ENCODE results near the gene LGI1.
"Not testable (repeated sequence)": the region's sequence is repeated elsewhere in the genome, so short reads cannot be mapped to it uniquely, and the experiment has no call there.

Gene LGI1

DNA sequence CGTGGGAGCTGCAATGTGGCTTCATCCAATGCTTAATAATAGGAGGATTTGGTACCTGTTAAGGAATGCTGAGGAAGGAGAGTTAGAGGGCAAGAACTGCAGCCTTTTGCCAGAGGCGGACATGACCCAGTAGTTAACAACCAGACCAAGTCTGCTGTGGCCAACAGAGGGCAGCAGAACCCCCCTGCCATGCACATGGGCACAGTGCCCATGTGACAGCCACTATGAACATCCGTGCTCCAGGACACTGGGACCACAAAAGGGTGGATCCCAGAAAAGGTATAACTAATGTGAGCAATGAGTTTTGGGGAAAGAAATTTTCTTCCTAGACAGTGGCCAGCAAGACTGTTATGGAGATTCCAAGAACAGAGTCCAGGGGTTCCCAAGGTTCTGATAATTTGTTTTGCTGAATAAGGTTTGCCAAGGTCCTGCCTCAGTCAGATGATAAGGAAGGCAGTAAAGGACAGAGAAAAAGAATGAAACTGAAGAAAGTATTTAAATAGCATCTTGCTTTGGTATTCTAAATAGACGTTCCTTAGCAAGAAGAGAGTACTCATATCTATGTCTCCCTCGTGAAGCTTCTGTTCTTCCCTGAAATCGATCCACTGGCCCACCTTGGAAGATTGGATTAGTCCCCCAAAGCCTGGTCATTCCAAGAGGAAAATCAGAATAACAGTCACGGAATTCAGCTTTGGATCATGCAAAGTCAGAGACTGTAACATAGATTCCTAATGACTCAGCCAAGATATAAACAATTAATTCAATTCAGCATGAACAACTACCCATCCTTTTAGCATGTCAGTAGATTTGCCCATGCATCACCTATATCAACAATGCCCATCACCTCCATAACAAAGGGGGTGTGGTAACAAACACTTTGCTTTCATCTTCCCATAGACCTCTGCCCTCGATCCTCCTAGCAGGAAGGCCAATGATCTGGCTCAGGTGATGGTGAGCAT lies 56.0 kb downstream of the LGI1 start:
- peak; percentile 30 for DNase-seq

DNA sequence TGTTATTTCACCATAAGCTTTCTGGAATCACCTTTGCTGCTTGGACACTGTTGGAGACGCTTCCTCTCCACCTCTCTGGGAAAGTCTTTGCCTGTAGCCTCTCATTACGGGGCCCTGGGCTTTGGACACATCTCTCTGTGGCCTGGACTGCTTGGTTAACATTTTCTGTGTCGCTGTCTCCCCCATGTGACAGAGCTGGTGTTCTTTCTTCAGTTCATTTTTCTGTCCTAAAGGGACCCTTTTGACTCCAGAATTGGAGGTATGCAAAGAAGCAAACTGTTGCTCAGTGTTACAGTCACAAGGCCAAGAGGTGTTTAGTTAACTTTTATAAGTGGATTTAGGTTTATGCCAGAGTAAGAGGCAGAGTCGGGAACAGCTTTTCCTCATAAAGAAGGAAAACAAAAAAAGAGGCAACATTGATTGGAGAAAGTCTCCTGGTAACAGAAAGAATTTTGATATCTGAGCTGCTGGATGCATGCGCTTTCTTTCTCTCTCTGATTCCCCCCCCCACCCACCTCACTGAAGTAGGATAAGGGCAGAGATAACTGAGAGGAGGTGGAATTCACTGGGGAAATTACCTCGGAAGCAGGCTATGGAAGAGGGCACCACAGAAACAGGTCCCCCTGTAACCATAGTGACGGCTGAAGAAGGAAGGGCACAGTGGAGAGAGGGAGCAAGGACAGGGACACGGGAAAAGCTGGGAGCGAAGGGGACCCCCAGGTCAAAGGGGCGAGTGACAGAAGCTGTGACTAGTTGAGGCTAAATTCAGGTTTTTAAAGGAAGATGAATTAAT lies 57.8 kb downstream of the LGI1 start:
- DNase-seq = peak; percentile 17

DNA sequence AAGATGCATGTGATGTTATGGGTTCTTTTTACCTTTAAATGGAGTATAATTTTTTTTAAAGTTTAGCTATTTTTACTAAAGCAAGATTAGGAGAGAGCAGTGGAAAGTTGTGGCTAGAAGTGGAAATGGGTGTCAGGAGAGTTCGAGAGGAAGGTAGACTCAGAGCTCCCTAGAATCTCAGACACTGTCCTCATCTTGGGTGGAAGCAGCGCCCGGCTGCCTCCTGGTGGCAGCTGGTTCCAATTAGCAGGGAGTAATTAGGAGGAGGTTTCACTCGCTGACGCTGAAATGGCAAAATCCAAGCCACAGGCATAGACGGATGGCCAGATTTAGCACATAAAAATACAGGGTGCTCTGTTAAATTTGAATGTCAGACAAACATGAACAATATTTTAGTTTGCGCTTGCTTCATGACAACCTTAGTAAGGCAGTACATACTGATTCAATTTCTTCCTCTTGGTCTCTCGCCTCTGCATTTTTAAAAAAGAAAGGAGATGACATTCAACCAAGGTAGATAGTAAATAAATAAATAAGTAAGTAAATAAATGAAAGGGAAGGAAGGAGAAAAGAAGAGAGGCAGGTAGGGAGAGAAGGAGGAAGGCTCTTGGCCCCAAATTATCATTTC lies 58.5 kb downstream of the LGI1 start:
- peak; percentile 73 for DNase-seq

DNA sequence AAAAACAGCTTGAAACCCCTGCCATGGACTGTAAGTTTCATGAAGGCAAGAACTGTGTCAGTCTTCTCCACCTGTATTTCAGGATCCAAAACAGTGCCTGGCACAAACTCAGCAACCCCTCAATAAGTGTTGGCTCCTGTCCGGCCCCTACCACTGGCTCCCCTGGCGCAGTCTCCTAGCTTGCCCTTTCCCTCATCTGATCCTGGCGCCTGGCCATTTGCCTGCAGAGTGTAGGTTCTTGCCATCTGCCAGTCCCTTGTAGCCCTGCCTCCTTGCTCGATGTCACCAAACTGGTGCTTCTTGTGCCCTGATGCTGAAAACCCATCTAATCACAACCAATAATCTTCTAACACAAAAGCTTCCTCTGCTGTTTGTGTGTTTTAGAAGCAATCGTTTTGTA lies 60.4 kb downstream of the LGI1 start:
- no peak for DNase-seq

DNA sequence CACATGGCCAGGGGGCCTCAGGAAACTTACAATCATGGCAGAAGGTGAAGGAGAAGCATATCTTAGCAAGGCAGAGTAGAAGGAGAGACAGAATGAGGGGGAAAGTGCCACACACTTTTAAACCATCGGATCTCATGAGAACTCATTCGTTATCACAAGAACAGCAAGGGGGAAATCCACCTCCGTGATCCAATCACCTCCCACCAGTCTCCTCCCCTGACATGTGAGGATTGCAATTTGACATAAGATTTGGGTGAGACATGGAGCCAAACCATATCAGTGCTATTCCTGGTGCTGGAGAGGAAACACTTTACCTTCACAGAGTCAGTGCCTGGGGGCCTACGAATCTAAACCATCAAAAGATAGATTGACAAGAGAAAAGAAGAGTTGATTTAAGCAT lies 61.8 kb downstream of the LGI1 start:
- DNase-seq = no peak

DNA sequence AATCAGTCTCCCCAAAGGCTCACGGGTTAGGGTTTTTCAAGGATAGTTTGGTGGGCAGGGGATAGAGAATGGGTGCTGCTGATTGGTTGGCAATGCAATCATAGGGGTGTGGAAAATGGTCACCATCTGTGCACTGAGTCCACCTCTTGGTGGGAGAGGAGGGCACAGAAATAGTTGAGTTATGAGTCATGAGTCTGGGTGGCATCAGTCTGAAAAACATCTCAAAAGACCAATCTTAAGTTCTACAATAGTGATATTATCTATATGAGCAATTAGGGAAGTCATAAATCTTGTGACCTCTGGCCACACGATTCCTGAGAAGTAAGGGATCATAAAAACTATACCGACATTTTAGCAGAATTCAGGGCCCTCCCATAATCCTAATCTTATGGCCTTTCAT lies 62.7 kb downstream of the LGI1 start:
- DNase-seq = no peak

DNA sequence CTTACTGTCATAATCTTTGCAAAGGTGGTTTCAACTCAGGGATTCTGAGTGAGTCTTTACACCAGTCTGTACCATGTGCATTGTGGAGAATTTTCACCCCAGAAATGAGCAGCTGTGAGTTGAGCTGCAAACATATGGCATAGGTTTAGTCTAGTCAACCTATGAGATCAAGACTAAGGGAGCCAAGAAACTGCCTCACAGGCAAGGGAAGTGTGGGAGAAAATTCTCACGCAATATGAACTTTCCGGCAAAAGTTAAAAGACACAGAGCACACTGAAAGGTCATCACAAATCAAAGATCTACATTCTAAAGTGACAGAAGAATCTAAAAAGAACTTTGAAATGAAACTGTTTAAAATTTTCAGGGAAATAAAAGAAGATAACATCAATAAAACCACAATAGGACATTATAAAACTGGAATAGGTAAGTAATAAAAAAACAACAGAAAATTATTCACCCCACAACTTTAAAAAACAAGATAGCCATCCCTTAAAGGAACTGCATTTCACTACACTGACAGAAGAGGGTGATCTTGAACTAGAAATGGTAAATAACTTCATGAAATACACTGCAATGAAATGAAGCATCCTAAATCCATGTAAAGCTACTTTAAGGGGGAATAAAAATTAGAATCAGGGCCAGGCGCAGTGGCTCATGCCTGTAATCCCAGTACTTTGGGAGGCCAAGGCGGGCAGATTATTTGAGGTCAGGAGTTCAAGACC lies 63.5 kb downstream of the LGI1 start:
- DNase-seq = no peak

DNA sequence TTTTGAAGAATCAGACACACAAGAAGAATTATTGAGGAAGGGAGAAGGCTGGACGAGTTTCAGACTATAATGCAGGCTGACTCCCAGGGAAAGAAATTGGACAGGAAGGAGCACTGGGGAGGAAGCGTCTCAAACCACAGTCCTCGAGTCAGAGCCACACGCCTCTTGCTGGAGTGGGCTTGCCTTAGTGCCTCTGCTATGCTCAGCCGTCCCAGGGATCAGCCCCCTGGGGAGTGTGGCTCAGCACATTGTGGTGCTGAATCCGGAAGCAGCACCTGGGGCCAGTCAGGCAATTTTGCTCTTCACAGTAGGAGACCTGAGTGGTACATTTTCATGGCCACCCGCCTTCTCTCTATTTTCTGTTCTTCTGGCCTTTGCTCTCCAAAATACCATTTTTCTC lies 68.6 kb downstream of the LGI1 start:
- peak; percentile 16 for DNase-seq

DNA sequence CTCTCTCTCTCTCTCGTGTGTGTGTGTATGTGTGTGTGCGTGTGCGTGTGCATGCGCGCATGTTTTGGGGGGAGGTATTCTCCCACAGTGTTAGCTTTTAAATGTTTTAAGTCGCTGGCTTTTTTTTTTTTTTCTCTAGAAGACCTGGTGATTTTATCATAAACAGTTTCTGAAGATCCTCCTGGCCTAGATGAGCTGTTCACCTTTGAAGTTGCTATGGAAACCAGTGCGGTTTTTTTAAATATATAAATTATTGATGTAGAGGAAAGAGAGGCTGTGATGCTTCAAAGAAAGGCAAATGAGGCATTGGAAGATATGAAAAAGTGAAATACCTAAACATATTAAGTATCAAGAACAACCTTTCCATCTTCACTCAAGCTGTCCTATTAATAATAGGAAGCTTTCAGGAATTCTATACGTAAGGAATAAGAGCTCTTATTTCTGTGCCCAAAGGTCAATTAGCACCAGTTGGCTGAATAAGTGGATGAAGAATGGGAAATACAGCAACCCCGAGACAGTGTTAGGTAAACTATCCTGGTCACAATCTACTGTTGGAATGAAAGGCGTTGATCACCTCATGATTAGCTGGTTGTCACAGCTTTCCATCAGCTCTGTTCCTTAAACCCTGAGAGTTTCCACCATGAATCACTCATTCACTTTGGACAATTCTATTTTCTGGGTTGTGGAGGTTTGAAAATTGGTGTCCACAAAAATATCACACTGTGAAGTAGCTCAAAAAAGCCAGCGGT lies 69.5 kb downstream of the LGI1 start:
- DNase-seq = no peak

DNA sequence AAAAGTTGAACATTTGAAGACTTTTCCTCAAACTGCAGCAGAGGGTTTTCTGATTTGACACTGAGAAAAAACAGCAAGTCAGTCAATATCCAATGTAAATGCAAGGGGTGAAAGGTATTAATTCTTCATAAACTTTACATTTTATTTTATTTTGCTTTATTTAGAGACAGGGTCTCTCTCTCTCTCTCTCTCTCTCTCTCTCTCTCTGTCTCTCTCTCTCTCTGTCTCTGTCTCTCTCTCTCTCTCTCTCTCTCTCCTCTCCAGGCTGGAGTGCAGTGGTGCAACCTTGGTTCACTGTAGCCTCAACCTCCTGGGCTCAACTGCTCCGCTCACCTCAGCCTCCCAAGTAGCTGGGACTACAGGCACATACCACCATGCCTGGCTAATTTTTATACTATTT lies 73.3 kb downstream of the LGI1 start:
- DNase-seq = not testable (repeated sequence)

DNA sequence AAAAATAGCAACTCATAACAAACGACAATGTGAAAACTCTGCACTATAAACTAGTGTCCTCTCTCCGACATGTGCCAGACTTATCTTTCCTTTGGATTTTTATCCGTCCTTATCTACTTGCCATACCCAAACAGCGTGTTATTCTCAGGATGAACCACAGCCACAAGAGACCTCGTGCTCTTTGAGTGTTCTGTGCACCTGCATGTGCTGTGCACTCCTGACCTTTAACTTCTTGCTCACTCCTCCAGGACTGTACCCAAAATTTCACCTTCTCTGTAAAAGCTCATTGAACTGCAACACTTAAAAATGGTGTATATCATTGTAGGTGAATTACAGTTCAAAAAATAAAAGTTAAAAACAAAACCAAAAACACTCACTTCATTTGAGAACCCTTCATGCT lies 78.0 kb downstream of the LGI1 start:
- DNase-seq = no peak

DNA sequence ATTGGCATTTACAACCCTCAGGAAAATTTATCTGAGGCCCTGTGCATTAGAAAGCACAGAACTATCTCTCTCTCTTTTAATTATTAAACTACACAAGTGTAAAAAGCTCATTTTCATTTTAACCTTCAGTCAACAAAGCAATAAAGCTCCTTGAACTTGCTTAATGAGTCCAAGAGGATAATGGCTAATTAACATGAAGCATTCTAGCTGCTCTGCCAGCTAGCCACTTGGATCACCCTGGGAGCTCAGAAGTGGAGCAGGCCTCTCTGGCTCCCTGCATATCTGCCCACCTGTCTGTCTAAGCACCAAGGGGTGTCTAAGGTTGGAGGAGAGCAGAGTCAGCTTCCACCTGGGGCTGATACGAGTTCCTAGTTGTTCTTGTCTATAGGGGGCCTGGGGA lies 80.1 kb downstream of the LGI1 start:
- DNase-seq = no peak

DNA sequence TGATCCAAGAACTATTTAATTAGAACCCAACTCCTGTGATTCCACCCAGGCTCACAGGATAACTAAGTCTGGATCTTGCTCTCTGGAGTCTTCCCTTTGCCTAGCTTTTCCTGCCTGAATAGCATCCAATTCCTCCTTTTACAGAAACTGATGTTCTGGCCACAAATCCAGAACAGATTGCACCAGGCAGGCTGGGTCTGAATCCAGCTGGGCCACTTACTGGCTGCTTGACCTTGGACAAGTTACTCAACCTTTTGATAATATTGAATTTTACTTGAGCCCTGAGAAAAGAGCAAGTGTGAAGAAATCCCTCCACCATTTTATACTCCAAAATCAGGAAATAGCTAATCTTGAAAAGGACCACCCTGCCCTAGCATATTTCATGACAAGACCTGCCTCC lies 80.5 kb downstream of the LGI1 start:
- DNase-seq = no peak

DNA sequence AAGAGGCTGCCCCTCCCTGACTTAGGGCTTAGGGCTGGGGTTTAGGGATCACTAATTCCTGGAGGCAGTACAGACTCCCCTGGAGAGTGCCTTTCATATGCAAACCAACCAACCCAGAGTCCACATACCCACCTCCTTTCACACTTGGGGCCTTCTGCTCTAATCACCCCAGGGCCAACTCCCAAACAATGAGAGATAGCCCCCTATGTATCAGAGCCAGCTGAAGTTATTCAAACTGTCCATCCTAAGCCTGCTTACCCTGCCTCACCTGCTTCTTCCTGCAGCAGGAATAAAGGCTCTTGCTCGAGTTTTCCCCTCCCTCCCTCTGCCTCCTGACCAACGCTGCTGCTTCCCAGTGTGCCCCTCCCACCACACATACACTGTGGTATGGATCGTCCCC lies 84.2 kb downstream of the LGI1 start:
- DNase-seq = no peak

DNA sequence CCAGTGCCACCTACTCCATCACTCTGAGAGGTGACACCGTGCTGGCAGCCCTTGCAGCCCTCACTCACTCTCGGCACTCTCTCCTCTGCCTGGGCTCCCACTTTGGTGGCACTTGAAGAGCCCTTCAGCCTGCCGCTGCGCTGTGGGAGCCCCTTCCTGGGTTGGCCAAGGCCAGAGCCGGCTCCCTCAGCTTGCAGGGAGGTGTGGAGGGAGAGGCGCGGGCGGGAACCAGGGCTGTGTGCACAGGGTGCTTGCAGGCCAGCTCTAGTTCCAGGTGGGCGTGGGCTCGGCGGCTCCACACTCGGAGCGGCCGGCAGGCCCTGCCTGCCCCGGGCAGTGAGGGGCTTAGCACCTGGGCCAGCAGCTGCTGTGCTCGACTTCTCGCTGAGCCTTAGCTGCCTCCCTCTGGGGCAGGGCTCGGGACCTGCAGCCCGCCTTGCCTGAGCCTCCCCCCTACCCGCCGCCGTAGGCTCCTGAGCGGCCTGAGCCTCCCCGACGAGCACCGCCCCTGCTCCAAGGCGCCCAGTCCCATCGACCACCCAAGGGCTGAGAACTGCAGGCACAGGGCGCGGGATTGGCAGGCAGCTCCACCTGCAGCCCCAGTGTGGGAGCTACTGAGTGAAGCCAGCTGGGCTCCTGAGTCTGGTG lies 87.4 kb downstream of the LGI1 start:
- DNase-seq = peak; percentile 9
